Osteoblast (primary cell): ENCODE data around the gene COMMD1. TPM values are rescaled to one million over a fixed set of nuclear protein-coding genes. Genes with fewer than 3 reads are reported as not detected.

Source experiments
- DNase-seq: peaks from one replicate; pipeline ENCODE4 v3.0.0; 2011; ENCODE audit warnings: low spot score, mixed read lengths; ENCODE audit not compliant: insufficient read length; ENCODE audit errors: missing footprints
- H2AFZ ChIP-seq: 2 replicates; pipeline ENCODE4 v1.6.0; 2011; ENCODE audit warnings: mild to moderate bottlenecking, low read length
- H3K27ac ChIP-seq: 2 replicates; pipeline ENCODE4 v1.5.1; 2011; ENCODE audit warnings: mild to moderate bottlenecking, low read depth, low read length, moderate library complexity
- H3K27me3 ChIP-seq: 2 replicates; pipeline ENCODE4 v1.6.0; 2012; ENCODE audit warnings: mild to moderate bottlenecking, control low read depth, inconsistent platforms, low read length, moderate library complexity; ENCODE audit not compliant: insufficient read depth
- H3K36me3 ChIP-seq: 2 replicates; pipeline ENCODE4 v1.5.1; 2011; ENCODE audit warnings: mild to moderate bottlenecking, low read length, control low read depth, moderate library complexity; ENCODE audit not compliant: insufficient read depth
- H3K4me1 ChIP-seq: 2 replicates; pipeline ENCODE4 v1.5.1; 2011; ENCODE audit warnings: mild to moderate bottlenecking, low read length, control low read depth, moderate library complexity; ENCODE audit not compliant: insufficient read depth
- H3K4me2 ChIP-seq: 2 replicates; pipeline ENCODE4 v1.6.0; 2011; ENCODE audit warnings: mild to moderate bottlenecking, low read length; ENCODE audit not compliant: insufficient read depth
- H3K4me3 ChIP-seq: fragments of 200-600 bp; sonication (generic); 3 replicates; pipeline ENCODE4 v1.5.1; 2012; ENCODE audit warnings: mild to moderate bottlenecking, low read length, inconsistent platforms; ENCODE audit not compliant: insufficient read depth
- H3K79me2 ChIP-seq: 2 replicates; pipeline ENCODE4 v1.6.0; 2012; ENCODE audit warnings: mild to moderate bottlenecking, low read length, control low read depth, inconsistent platforms; ENCODE audit not compliant: insufficient read depth
- H3K9me3 ChIP-seq: 2 replicates; pipeline ENCODE4 v1.5.1; 2011; ENCODE audit warnings: low read depth, low read length, control low read depth
- H4K20me1 ChIP-seq: 2 replicates; pipeline ENCODE4 v1.6.0; 2012; ENCODE audit warnings: mild to moderate bottlenecking, low read length, control low read depth; ENCODE audit not compliant: insufficient read depth
- CTCF ChIP-seq: IDR thresholded peaks from 2 replicates; pipeline ENCODE4 v1.5.1; 2011; ENCODE audit warnings: mild to moderate bottlenecking, low read depth, low read length, moderate library complexity; ENCODE audit errors: extremely low read depth
- total RNA-seq: library from RNA; depleted of rRNA; stranded (reverse); fragments of >200 nt; gene quantifications from 2 replicates; pipeline ENCODE4 v1.2.3, GENCODE V29; 2012

COMMD1 gene
- total RNA-seq, 1 donor = 51.8 TPM

GRCh38 chr2:62007555-62007954 lies 102.1 kb downstream of the COMMD1 start:
- no peak for TF ChIP-seq CTCF
- Histone ChIP-seq H3K9me3 (no peaks in the 10 kb centered on the region), H3K4me1 (no peaks in the 10 kb centered on the region), H3K36me3 (no peaks in the 10 kb centered on the region), H3K4me2 (no peak overlapping the region), H3K79me2 (no peaks in the 10 kb centered on the region), H2AFZ (no peak overlapping the region), H3K4me3 (no peak overlapping the region), H4K20me1 (no peaks in the 10 kb centered on the region), H3K27ac (no peak overlapping the region), H3K27me3 (no peaks in the 10 kb centered on the region)
- no peak for DNase-seq

DNA sequence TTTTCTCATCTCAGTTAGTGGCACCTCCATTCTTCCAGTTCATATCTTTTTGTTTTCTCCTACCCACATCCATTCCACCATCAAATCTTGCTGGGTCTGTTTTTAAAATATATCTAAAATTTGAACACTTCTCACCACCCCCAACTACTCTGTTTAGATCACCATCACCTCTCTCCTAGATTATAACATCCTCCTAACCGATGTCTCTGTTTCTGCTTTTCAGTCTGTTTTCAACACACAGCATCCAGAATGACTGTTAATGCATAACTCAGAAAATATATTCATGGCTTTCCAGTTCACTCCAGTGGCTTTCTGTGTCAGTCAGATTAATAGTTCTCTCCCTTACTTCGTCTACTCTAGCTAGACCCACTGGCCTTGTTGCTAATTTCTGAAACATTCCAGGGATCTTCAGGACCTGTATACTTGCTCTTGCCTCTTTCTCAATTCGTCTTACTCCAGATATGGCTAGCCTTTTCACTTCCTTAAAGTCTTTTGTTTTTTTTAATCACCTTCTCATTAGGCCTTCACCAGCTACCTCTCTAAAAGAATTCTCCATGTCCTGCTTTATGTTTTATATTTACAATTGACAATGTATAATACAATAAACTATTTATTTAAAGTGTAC lies 105.3 kb downstream of the COMMD1 start:
- Histone ChIP-seq H3K36me3 (no peaks in the 10 kb centered on the region), H3K4me2 (no peak overlapping the region), H3K9me3 (no peaks in the 10 kb centered on the region), H2AFZ (no peak overlapping the region), H3K79me2 (no peaks in the 10 kb centered on the region), H3K4me3 (no peak overlapping the region), H3K27me3 (no peaks in the 10 kb centered on the region), H4K20me1 (no peaks in the 10 kb centered on the region), H3K27ac (no peak overlapping the region), H3K4me1 (peaks cover 12% of the 10 kb centered on the region)
- TF ChIP-seq CTCF = no peak
- DNase-seq = no peak

- no peak for DNase-seq
- TF ChIP-seq CTCF = no peak
- Histone ChIP-seq H3K9me3 (no peaks in the 10 kb centered on the region), H3K4me2 (no peak overlapping the region), H3K36me3 (no peaks in the 10 kb centered on the region), H3K27ac (no peak overlapping the region), H2AFZ (no peak overlapping the region), H3K79me2 (no peaks in the 10 kb centered on the region), H3K4me1 (peaks cover 12% of the 10 kb centered on the region), H3K4me3 (no peak overlapping the region), H3K27me3 (no peaks in the 10 kb centered on the region), H4K20me1 (no peaks in the 10 kb centered on the region)
Observed at GRCh38 chr2:62013641-62014040, 108.2 kb downstream of the COMMD1 start.

DNA sequence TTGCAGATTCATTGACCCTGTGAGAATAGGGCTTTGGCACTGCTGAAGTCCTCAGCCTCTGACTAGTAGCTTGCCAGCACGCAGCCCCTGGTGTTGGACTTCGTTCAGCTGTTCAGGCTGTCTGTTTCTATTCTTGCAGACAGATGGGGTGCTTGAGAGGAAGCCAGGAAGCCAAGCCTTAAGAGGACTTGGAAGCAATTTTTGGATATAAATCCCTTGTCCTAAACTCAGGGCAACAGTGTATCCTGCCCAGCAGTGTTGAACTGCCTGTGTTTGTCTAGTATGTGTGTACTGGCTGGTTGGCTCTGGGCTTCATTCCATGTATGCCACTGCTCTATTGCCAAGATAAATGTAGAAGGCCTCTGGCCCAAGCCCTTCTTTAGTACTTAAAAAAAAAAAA lies 108.6 kb downstream of the COMMD1 start:
- H3K4me3 ChIP-seq = no peak overlapping the region
- no peaks in the 10 kb centered on the region for H3K79me2 ChIP-seq
- H3K27me3 ChIP-seq = no peaks in the 10 kb centered on the region
- no peaks in the 10 kb centered on the region for H3K9me3 ChIP-seq
- peak; percentile 58 for DNase-seq
- H3K4me2 ChIP-seq = no peak overlapping the region
- H4K20me1 ChIP-seq = no peaks in the 10 kb centered on the region
- H3K36me3 ChIP-seq = no peaks in the 10 kb centered on the region
- peaks cover 12% of the 10 kb centered on the region for H3K4me1 ChIP-seq
- no peak for TF ChIP-seq CTCF
- no peak overlapping the region for H2AFZ ChIP-seq
- H3K27ac ChIP-seq = no peak overlapping the region
